ENCODE data around the gene PRIMA1.

PRIMA1 gene

GRCh38 chr14:93691042-93691780 lies 97.1 kb downstream of the PRIMA1 start:
- TF ChIP-seq CTCF (IDR thresholded peaks at IDR 0.05; ENCODE audit: low read depth, low read length), result no peak
- in situ Hi-C loops (cut with HindIII; ENCODE audit: low sequenced_read_pairs), result no loop called here
- DNase-seq (ENCODE audit: low read depth, low spot score), result no peak

GRCh38 chr14:93690146-93690545 lies 98.1 kb downstream of the PRIMA1 start:
- no peak overlapping the region for H3K4me3 ChIP-seq (ENCODE audit: low read depth, low read length)
- in situ Hi-C loops (cut with HindIII; ENCODE audit: low sequenced_read_pairs), result no loop called here
- DNase-seq (ENCODE audit: low read depth, low spot score), result no peak
- TF ChIP-seq CTCF (IDR thresholded peaks at IDR 0.05; ENCODE audit: low read depth, low read length), result no peak

More at GRCh38 chr14:93691042-93691780, 97.1 kb downstream of the PRIMA1 start:
- H3K4me3 ChIP-seq (ENCODE audit: low read depth, low read length), result no peak overlapping the region

- no peak overlapping the region for H3K4me3 ChIP-seq (ENCODE audit: low read depth, low read length)
- in situ Hi-C loops (cut with HindIII; ENCODE audit: low sequenced_read_pairs), result no loop called here
- DNase-seq (ENCODE audit: low read depth, low spot score), result no peak
- no peak for TF ChIP-seq CTCF (IDR thresholded peaks at IDR 0.05; ENCODE audit: low read depth, low read length)
Measured at GRCh38 chr14:93688820-93689219, 99.5 kb downstream of the PRIMA1 start.

- in situ Hi-C loops (cut with HindIII; ENCODE audit: low sequenced_read_pairs), result no loop called here
- no peak overlapping the region for H3K4me3 ChIP-seq (ENCODE audit: low read depth, low read length)
- DNase-seq (ENCODE audit: low read depth, low spot score), result no peak
- TF ChIP-seq CTCF (IDR thresholded peaks at IDR 0.05; ENCODE audit: low read depth, low read length), result no peak
Measured at GRCh38 chr14:93688239-93688666, 100.0 kb downstream of the PRIMA1 start.

- no peak for DNase-seq (ENCODE audit: low read depth, low spot score)
- in situ Hi-C loops (cut with HindIII; ENCODE audit: low sequenced_read_pairs), result no loop called here
- TF ChIP-seq CTCF (IDR thresholded peaks at IDR 0.05; ENCODE audit: low read depth, low read length), result no peak
- no peak overlapping the region for H3K4me3 ChIP-seq (ENCODE audit: low read depth, low read length)
Measured at GRCh38 chr14:93686268-93686667, 102.0 kb downstream of the PRIMA1 start.

GRCh38 chr14:93685121-93685895 lies 103.0 kb downstream of the PRIMA1 start:
- no peak for DNase-seq (ENCODE audit: low read depth, low spot score)
- H3K4me3 ChIP-seq (ENCODE audit: low read depth, low read length), result no peak overlapping the region
- TF ChIP-seq CTCF (IDR thresholded peaks at IDR 0.05; ENCODE audit: low read depth, low read length), result no peak
- in situ Hi-C loops (cut with HindIII; ENCODE audit: low sequenced_read_pairs), result no loop called here
